Loucy (cell line): Measurements from ENCODE around the gene ZNF407.

Source experiments
- H2AFZ ChIP-seq: fragments of 200-600 bp; sonication (generic); 2 replicates; pipeline ENCODE4 v1.6.0; 2016; ENCODE audit warnings: antibody characterized with exemption, mild to moderate bottlenecking, low read length, moderate library complexity
- H3F3A ChIP-seq: fragments of 200-600 bp; 2 replicates; pipeline ENCODE4 v1.6.0; 2016; ENCODE audit warnings: antibody characterized with exemption, low read depth, mild to moderate bottlenecking
- H3K27me3 ChIP-seq: fragments of 200-600 bp; sonication (generic); 2 replicates; pipeline ENCODE4 v1.6.1; 2014; ENCODE audit warnings: low read length, mild to moderate bottlenecking; ENCODE audit not compliant: insufficient read depth, poor library complexity, severe bottlenecking
- H3K36me3 ChIP-seq: fragments of 200-600 bp; sonication (generic); 2 replicates; pipeline ENCODE4 v1.6.1; 2016; ENCODE audit warnings: low read length; ENCODE audit not compliant: insufficient read depth
- H3K4me1 ChIP-seq: fragments of 200-600 bp; sonication (generic); 2 replicates; pipeline ENCODE4 v1.5.1; 2014; ENCODE audit warnings: low read length, mild to moderate bottlenecking; ENCODE audit not compliant: insufficient read depth, poor library complexity, severe bottlenecking
- H3K4me2 ChIP-seq: fragments of 200-600 bp; sonication (generic); 2 replicates; pipeline ENCODE4 v1.6.0; 2014; ENCODE audit warnings: antibody characterized with exemption, low read length, low read depth, mild to moderate bottlenecking; ENCODE audit not compliant: poor library complexity, severe bottlenecking
- H3K4me3 ChIP-seq: fragments of 200-600 bp; sonication (generic); 2 replicates; pipeline ENCODE4 v1.5.1; 2014; ENCODE audit warnings: low read length, mild to moderate bottlenecking, mixed read lengths; ENCODE audit not compliant: poor library complexity, severe bottlenecking
- H3K79me2 ChIP-seq: fragments of 200-600 bp; sonication (generic); 2 replicates; pipeline ENCODE4 v1.6.1; 2014; ENCODE audit warnings: low read length; ENCODE audit not compliant: insufficient read depth
- H3K9ac ChIP-seq: fragments of 200-600 bp; sonication (generic); 2 replicates; pipeline ENCODE4 v1.6.0; 2014; ENCODE audit warnings: mild to moderate bottlenecking, low read depth, low read length, moderate library complexity; ENCODE audit not compliant: poor library complexity, severe bottlenecking
- H3K9me2 ChIP-seq: fragments of 200-600 bp; sonication (generic); replicated peaks from 2 replicates; pipeline ENCODE4 v1.6.1; 2016; ENCODE audit warnings: low read depth, low read length, mixed read lengths
- H3K9me3 ChIP-seq: fragments of 200-600 bp; sonication (generic); 2 replicates; pipeline ENCODE4 v1.6.1; 2014; ENCODE audit warnings: mild to moderate bottlenecking, antibody characterized with exemption, low read length, low read depth; ENCODE audit not compliant: insufficient read depth
- H4K20me1 ChIP-seq: fragments of 200-600 bp; sonication (generic); 2 replicates; pipeline ENCODE4 v1.6.0; 2014; ENCODE audit warnings: antibody characterized with exemption, low read length, mild to moderate bottlenecking; ENCODE audit not compliant: insufficient read depth, poor library complexity, severe bottlenecking
- EZH2phosphoT487 ChIP-seq: fragments of 200-600 bp; IDR thresholded peaks from 2 replicates; pipeline ENCODE4 v1.6.1; 2018; ENCODE audit warnings: antibody characterized with exemption, mild to moderate bottlenecking, moderate library complexity, borderline replicate concordance
- TF ChIP-seq, protein P1 (sequence below): fragments of 200-600 bp; sonication (generic); conservative IDR thresholded peaks from 2 replicates; pipeline ENCODE4 v1.5.1; 2014; ENCODE audit warnings: mild to moderate bottlenecking, antibody characterized with exemption, low read length

Gene ZNF407

GRCh38 chr18:74558096-74558495 is 39.6 kb upstream of the ZNF407 start:
- Histone ChIP-seq H2AFZ (no peak overlapping the region), H3F3A (no peaks in the 10 kb centered on the region), H4K20me1 (no peaks in the 10 kb centered on the region), H3K4me1 (no peaks in the 10 kb centered on the region), H3K4me2 (no peak overlapping the region), H3K27me3 (peaks cover 8% of the 10 kb centered on the region), H3K9ac (no peak overlapping the region), H3K79me2 (no peaks in the 10 kb centered on the region), H3K36me3 (no peaks in the 10 kb centered on the region), H3K9me2 (no peaks in the 10 kb centered on the region), H3K4me3 (no peak overlapping the region), H3K9me3 (no peaks in the 10 kb centered on the region)
- no peak for TF ChIP-seq EZH2phosphoT487
- TF ChIP-seq, protein P1, sequence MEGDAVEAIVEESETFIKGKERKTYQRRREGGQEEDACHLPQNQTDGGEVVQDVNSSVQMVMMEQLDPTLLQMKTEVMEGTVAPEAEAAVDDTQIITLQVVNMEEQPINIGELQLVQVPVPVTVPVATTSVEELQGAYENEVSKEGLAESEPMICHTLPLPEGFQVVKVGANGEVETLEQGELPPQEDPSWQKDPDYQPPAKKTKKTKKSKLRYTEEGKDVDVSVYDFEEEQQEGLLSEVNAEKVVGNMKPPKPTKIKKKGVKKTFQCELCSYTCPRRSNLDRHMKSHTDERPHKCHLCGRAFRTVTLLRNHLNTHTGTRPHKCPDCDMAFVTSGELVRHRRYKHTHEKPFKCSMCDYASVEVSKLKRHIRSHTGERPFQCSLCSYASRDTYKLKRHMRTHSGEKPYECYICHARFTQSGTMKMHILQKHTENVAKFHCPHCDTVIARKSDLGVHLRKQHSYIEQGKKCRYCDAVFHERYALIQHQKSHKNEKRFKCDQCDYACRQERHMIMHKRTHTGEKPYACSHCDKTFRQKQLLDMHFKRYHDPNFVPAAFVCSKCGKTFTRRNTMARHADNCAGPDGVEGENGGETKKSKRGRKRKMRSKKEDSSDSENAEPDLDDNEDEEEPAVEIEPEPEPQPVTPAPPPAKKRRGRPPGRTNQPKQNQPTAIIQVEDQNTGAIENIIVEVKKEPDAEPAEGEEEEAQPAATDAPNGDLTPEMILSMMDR: no peak

DNA sequence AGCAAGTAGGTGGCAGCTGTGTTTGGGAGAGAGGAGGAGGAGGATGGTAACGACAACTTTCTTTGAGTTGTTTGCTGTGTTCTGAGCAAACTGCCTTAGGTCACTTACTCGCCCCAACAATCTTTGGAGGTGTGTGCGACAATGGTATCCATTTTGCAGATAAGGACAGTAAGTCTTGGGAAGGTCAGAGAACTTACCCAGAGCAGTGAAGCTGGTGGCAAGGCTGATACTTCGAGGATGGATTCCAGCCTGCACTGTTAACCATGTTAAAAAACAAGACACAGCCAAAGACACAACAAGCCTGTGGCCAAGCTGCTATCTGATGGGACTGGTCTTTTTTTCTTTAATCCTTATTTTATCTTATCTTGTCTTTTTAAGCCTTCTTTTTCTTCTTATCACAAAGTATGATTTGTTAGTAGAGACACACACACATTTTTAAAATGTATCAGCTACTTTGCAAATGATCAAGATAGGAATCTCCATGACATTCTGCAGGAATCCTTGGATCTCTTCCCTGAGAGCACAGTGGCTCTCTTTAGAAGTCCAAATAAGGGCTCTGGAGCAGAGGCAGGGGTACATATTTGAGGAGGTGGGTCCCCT is 35.4 kb upstream of the ZNF407 start:
- H3K4me1 ChIP-seq: no peaks in the 10 kb centered on the region
- TF ChIP-seq EZH2phosphoT487: no peak
- TF ChIP-seq, protein P1: no peak
- H3K4me2 ChIP-seq: no peak overlapping the region
- no peaks in the 10 kb centered on the region for H4K20me1 ChIP-seq
- H3K4me3 ChIP-seq: no peak overlapping the region
- H3K79me2 ChIP-seq: no peaks in the 10 kb centered on the region
- no peak overlapping the region for H2AFZ ChIP-seq
- no peaks in the 10 kb centered on the region for H3K9me3 ChIP-seq
- H3K9me2 ChIP-seq: no peaks in the 10 kb centered on the region
- H3F3A ChIP-seq: no peaks in the 10 kb centered on the region
- H3K27me3 ChIP-seq: peaks cover 21% of the 10 kb centered on the region
- no peaks in the 10 kb centered on the region for H3K36me3 ChIP-seq
- no peak overlapping the region for H3K9ac ChIP-seq

- TF ChIP-seq EZH2phosphoT487: no peak
- TF ChIP-seq, protein P1: no peak
- no peak overlapping the region for H3K9ac ChIP-seq
These were observed 34.9 kb upstream of the ZNF407 start for GRCh38 chr18:74562775-74563174.

More at GRCh38 chr18:74562775-74563174, 34.9 kb upstream of the ZNF407 start:
- Histone ChIP-seq H3K9me3 (no peaks in the 10 kb centered on the region), H3K4me3 (no peak overlapping the region), H4K20me1 (no peaks in the 10 kb centered on the region), H3K9me2 (no peaks in the 10 kb centered on the region), H3F3A (no peaks in the 10 kb centered on the region), H3K27me3 (peaks cover 21% of the 10 kb centered on the region), H2AFZ (no peak overlapping the region), H3K79me2 (no peaks in the 10 kb centered on the region), H3K36me3 (no peaks in the 10 kb centered on the region), H3K4me2 (no peak overlapping the region), H3K4me1 (no peaks in the 10 kb centered on the region)
